HepG2 (cell line): ENCODE data around the gene ATN1. TPM values are rescaled to one million over a fixed set of nuclear protein-coding genes. Genes with fewer than 3 reads are reported as not detected.

Source experiments
- ATAC-seq: fragments of 200-7000 bp; cut with Tn5 transposase; 3 replicates; pipeline ENCODE4 v1.9.1; 2020; ENCODE audit warnings: mild to moderate bottlenecking, moderate library complexity
- BruUV-seq: library from RNA; stranded (reverse); fragments of 400-500 nt; replicated peaks from 2 replicates; lab custom pipeline; 2021; lab: Mats Ljungman, UMichigan
- CTCF ChIA-PET: fragments of 300-600 bp; formaldehyde crosslinking; extraction: SDS; loops from one replicate; lab custom pipeline; 2021; ENCODE audit warnings: low total read pairs, inconsistent platforms, low intra/inter-chr PET ratio; lab: Yijun Ruan, JAX
- POLR2A ChIA-PET: fragments of 350-600 bp; sonication (Branson Sonifier 250); formaldehyde crosslinking; loops from one replicate; lab custom pipeline; 2020; ENCODE audit warnings: antibody characterized with exemption, inconsistent platforms; lab: Yijun Ruan, JAX
- DNase-seq: peaks from one replicate; pipeline ENCODE4 v3.0.0-alpha.2; 2015; ENCODE audit warnings: low spot score
- FAIRE-seq: peaks from 3 replicates; lab custom pipeline; 2011; peaks lifted over from hg19 to GRCh38; lab: Jason Lieb, UNC
- H2AFZ ChIP-seq: one replicate; pipeline ENCODE4 v1.6.1; 2011; ENCODE audit warnings: low read length, inconsistent platforms
- H3K27ac ChIP-seq: fragments of 300-600 bp; 3 replicates; pipeline ENCODE4 v1.8.0; 2011; ENCODE audit warnings: mixed run types, mild to moderate bottlenecking, mixed read lengths, low read length, inconsistent platforms; ENCODE audit not compliant: insufficient read depth; ENCODE audit errors: extremely low read length
- H3K27me3 ChIP-seq, 2 experiments: fragments of 200-600 bp in 1 of 2; 2 replicates in 1 of 2; 3 replicates in 1 of 2; pipeline versions ENCODE4 v1.6.0 to v1.8.0; 2011; ENCODE audit warnings: low read length in 2 of 2, mild to moderate bottlenecking in 2 of 2, moderate library complexity in 2 of 2, inconsistent platforms in 1 of 2; ENCODE audit not compliant: insufficient read depth in 2 of 2, control insufficient read depth in 1 of 2
- H3K36me3 ChIP-seq, 2 experiments: fragments of 200-600 bp in 1 of 2; replicated peaks in 1 of 2; 2 replicates in 1 of 2; 3 replicates in 1 of 2; pipeline versions ENCODE4 v1.5.1 to v1.8.0; 2011; ENCODE audit warnings: low read length in 2 of 2, inconsistent platforms in 1 of 2; ENCODE audit not compliant: insufficient read depth in 2 of 2, control insufficient read depth in 1 of 2
- H3K4me1 ChIP-seq: 2 replicates; pipeline ENCODE4 v1.5.1; 2012; ENCODE audit warnings: low read length, inconsistent platforms; ENCODE audit not compliant: insufficient read depth
- H3K4me2 ChIP-seq: 2 replicates; pipeline ENCODE4 v1.6.0; 2011; ENCODE audit warnings: low read depth, low read length, inconsistent platforms
- H3K4me3 ChIP-seq, 3 experiments: fragments of 200-600 bp in 1 of 3; sonication (generic), shearing (Covaris generic) in 1 of 3; replicated peaks in 1 of 3; 2 replicates each; pipeline ENCODE4 v1.5.1; 2011 to 2016; ENCODE audit warnings: low read length in 3 of 3, inconsistent platforms in 2 of 3, low read depth in 2 of 3, mild to moderate bottlenecking in 2 of 3, control low read depth in 1 of 3, mixed read lengths in 1 of 3; ENCODE audit not compliant: insufficient read depth in 1 of 3
- H3K79me2 ChIP-seq: one replicate; pipeline ENCODE4 v1.6.1; 2011; ENCODE audit warnings: low read length, inconsistent platforms; ENCODE audit not compliant: insufficient read depth
- H3K9ac ChIP-seq: 2 replicates; pipeline ENCODE4 v1.6.0; 2011; ENCODE audit warnings: mild to moderate bottlenecking, low read depth, low read length, inconsistent platforms; ENCODE audit not compliant: insufficient read depth
- H3K9me3 ChIP-seq: 2 replicates; pipeline ENCODE4 v1.5.1; 2012; ENCODE audit warnings: mild to moderate bottlenecking, low read length
- H4K20me1 ChIP-seq: 2 replicates; pipeline ENCODE4 v1.6.0; 2011; ENCODE audit warnings: inconsistent platforms, mild to moderate bottlenecking, low read length, moderate library complexity; ENCODE audit not compliant: insufficient read depth
- CCAR2 ChIP-seq: fragments of 200-400 bp; formaldehyde crosslinking; optimal IDR thresholded peaks from 2 replicates; pipeline ENCODE3; 2018; ENCODE audit warnings: low read depth, mild to moderate bottlenecking, low read length, moderate library complexity
- YEATS2 ChIP-seq: sonication (generic); formaldehyde crosslinking; IDR thresholded peaks from 2 replicates; pipeline ENCODE4 v1.4.0; 2020; ENCODE audit warnings: missing genetic modification reagents, borderline replicate concordance
- ZC3H4 ChIP-seq: sonication (generic); formaldehyde crosslinking; IDR thresholded peaks from 2 replicates; pipeline ENCODE4 v1.4.0; 2020; ENCODE audit warnings: missing genetic modification reagents, borderline replicate concordance
- ZFP36 ChIP-seq: fragments of 150-350 bp; IDR thresholded peaks from 2 replicates; pipeline ENCODE4 v1.6.1; 2018; ENCODE audit warnings: borderline replicate concordance, low read length, low read depth; ENCODE audit not compliant: partially characterized antibody
- ZNF121 ChIP-seq: sonication (generic); formaldehyde crosslinking; IDR thresholded peaks from 2 replicates; pipeline ENCODE4 v1.5.0; 2020; ENCODE audit warnings: mild to moderate bottlenecking, missing genetic modification reagents
- ZNF256 ChIP-seq: sonication (generic); formaldehyde crosslinking; conservative IDR thresholded peaks from 2 replicates; pipeline ENCODE4 v1.4.0; 2020; ENCODE audit warnings: missing genetic modification reagents
- ZNF619 ChIP-seq: sonication (generic); formaldehyde crosslinking; IDR thresholded peaks from 2 replicates; pipeline ENCODE4 v1.4.0; 2020; ENCODE audit warnings: mild to moderate bottlenecking, missing genetic modification reagents
- ZNF816 ChIP-seq: sonication (generic); formaldehyde crosslinking; IDR thresholded peaks from 2 replicates; pipeline ENCODE4 v1.8.0; 2022; ENCODE audit warnings: missing genetic modification reagents, mild to moderate bottlenecking, borderline replicate concordance
- WGBS: methylation state at CpG from one replicate; pipeline ENCODE4 v1.1.6; 2017; ENCODE audit warnings: low lambda C conversion rate; 5-methylcytosine and 5-hydroxymethylcytosine counted together
- in situ Hi-C: cut with HindIII; loops from 2 replicates; pipeline ENCODE4 v1.10.0; 2017; ENCODE audit warnings: low pct_unique_long_range_greater_than_20kb; ENCODE audit not compliant: extremely low pct_ligation_motif_present
- intact Hi-C: fragments of 100-400 bp; cut with micrococcal nuclease; formaldehyde crosslinking; loops from one replicate; pipeline ENCODE4 v1.10.0; 2022; ENCODE audit not compliant: unreplicated experiment
- polyA plus RNA-seq, 8 experiments: library from polyadenylated mRNA; depleted of rRNA in 3 of 8; stranded (reverse) in 7 of 8; unstranded in 1 of 8; fragments of >200 nt; fragmentation: Illumina TruSeq in 4 of 8; extraction: Trizol in 4 of 8; gene quantifications; 2 replicates each; pipeline versions ENCODE4 v1.2.1 to v1.2.3, GENCODE V29; 2011 to 2016; ENCODE audit warnings: low read depth in 4 of 8, missing spikeins in 1 of 8, mixed read lengths in 1 of 8; ENCODE audit not compliant: insufficient read depth in 1 of 8
- total RNA-seq, 5 experiments: library from RNA; depleted of rRNA; stranded (reverse); fragments of >200 nt; fragmentation: Illumina TruSeq; extraction: Trizol; gene quantifications; 2 replicates each; pipeline ENCODE4 v1.2.3, GENCODE V29; 2016; ENCODE audit warnings: low read depth in 1 of 5

Gene ATN1
- total and polyA plus RNA-seq, 2 of the 13 experiments (the other 11 are each of a cell fraction or from before 2014, with no cell fraction given) = 2.1 to 8.6 TPM

DNA sequence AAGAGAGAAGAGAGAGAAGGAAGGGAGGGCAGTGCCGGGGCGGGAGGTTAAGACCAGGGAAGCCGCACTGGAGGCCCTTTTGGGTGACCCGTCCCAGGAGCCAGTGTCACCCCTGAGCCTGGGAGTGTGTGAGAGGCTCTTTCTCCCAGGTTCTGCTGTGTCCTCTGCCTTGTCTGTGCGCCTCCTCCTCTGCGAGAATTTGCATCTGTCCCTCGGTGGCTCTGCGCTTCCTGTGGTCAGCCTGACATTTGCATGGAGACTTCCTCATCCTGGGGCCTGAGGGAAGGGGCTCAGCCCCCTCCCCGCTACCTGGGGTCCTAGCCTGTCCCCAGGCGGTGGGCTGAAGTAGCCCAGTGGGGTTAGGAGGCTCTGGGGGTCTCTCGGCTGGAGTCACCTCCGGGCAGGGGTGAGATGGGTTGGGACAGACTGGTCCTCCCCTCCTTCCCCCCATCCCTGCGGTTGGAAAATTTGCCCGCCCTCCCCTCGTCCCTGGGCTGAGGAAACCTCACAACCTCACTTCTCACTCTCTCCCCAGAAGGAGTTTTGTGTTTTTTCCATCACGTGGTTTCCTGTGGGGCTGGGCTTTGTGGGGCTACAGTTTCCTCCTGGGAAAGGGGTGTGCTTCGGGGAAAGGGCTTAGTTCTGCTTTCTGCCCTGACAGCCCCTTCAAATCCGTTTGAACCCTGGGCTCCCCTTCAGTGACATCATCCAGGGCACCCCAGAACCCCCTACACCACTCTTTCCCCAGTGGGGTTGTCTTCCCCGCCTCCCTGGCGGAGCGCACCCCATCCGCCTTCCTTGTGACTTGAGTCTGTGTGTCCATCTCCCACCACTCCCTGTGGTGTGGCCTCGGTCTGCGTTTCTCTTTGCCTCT is 25.9 kb downstream of the ATN1 start:
- no peaks in the 10 kb centered on the region for H3K9me3 ChIP-seq
- H3K27ac ChIP-seq = no peak overlapping the region
- no peak overlapping the region for H3K4me3 ChIP-seq
- no peak for DNase-seq
- no peak overlapping the region for H2AFZ ChIP-seq
- H3K79me2 ChIP-seq = no peaks in the 10 kb centered on the region
- FAIRE-seq = no peak
- no peaks in the 10 kb centered on the region for H4K20me1 ChIP-seq
- peaks cover 5% of the 10 kb centered on the region; the same call in 1 of the 2 replicates for H3K4me1 ChIP-seq
- no peak for ATAC-seq
- H3K4me2 ChIP-seq = no peak overlapping the region
- no peak for TF ChIP-seq CCAR2
- no peak for TF ChIP-seq ZC3H4 (CRISPR knock-in tag)
- no peak for TF ChIP-seq ZNF256
- TF ChIP-seq ZNF619 = no peak
- TF ChIP-seq ZFP36 = no peak
- no peak for TF ChIP-seq ZNF816 (CRISPR knock-in tag)
- no peak for TF ChIP-seq ZNF121
- no peak for TF ChIP-seq YEATS2 (CRISPR knock-in tag)
- TF ChIP-seq, all 625 proteins: peak for 0
- POLR2A ChIA-PET = interaction anchor here (0.7 to 1.2 kb wide), 2 partner anchors 7 to 10 kb away, joined by 4 to 5 read pairs; partner anchors contain the start of genes C12orf57 and RNU7-1
- Histone ChIP-seq H3K27me3 (no peaks in the 10 kb centered on the region), H3K9ac (no peak overlapping the region), H3K36me3 (no peaks in the 10 kb centered on the region; a peak in 1 of 5 replicates)
- intact Hi-C loops = no loop called here
- CTCF ChIA-PET = no interaction called here
- BruUV-seq = no TSS peak
- 83% methylated on average over 21 of the region's 24 CpGs for WGBS
- in situ Hi-C loops = no loop called here
